PFSK-1 (cell line): ENCODE data around the gene UBTF.

Source experiments
- POLR2AphosphoS5 ChIP-seq: IDR thresholded peaks from 2 replicates; pipeline ENCODE4 v1.6.1; 2012; ENCODE audit warnings: low read depth, mild to moderate bottlenecking, control low read depth, low read length, moderate library complexity
- REST ChIP-seq, 2 experiments: IDR thresholded peaks; 2 replicates each; pipeline versions ENCODE4 v1.6.1 to v1.8.0; 2011 to 2012; ENCODE audit warnings: low read depth in 2 of 2, low read length in 2 of 2, control low read depth in 1 of 2, inconsistent platforms in 1 of 2, mild to moderate bottlenecking in 1 of 2, moderate library complexity in 1 of 2; ENCODE audit not compliant: insufficient read depth in 1 of 2
- TAF1 ChIP-seq: IDR thresholded peaks from 2 replicates; pipeline ENCODE4 v1.6.1; 2012; ENCODE audit warnings: low read length, control low read depth, borderline replicate concordance; ENCODE audit not compliant: insufficient read depth

GRCh38 chr17:44183024-44183423 lies 36.5 kb downstream of the UBTF start:
- TF ChIP-seq POLR2AphosphoS5 = no peak
- TF ChIP-seq REST (IDR thresholded peaks at IDR 0.05; ENCODE audit: insufficient read depth in 1 of 2, low read depth in 2 of 2, low read length in 2 of 2) = no peak
- TF ChIP-seq TAF1 = no peak
